ENCODE results near the gene KCNJ14.
"Not testable (repeated sequence)": the region's sequence is repeated elsewhere in the genome, so short reads cannot be mapped to it uniquely, and the experiment has no call there.

KCNJ14 gene

DNA sequence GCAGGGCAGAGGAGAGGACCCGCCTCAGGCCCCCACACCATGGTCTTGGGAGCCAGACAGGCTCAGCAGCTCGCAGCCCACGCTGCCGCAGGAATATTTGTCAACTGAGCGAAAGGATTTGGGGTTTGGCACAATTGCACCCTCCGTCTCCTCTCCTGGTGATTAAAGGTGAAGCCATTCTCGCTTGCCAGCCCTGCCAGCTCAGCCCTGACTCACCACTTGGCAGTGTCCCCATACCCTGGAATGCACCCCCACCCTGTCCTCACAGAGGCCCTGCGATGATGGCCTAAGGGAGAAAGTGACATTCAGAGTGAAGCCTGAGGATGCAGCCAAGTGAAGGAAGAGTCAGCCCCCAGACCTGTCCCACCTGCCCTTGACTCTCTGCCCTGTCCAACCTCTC, 32.6 kb downstream of the KCNJ14 start:
- Histone ChIP-seq H3K9me3 (ENCODE audit: control insufficient read depth, low read length) (no peaks in the 10 kb centered on the region), H3K27ac (ENCODE audit: low read length, poor library complexity, severe bottlenecking) (no peak overlapping the region), H4K8ac (ENCODE audit: low read length) (peak overlapping the region; percentile 23), H2BK15ac (ENCODE audit: low read depth, poor library complexity, severe bottlenecking) (no peak overlapping the region), H3K27me3 (ENCODE audit: control insufficient read depth in 1 of 2, insufficient read depth in 1 of 2, low read length in 2 of 2) (peaks cover 22 to 26% of the 10 kb centered on the region in 2 experiments), H4K91ac (ENCODE audit: low read length) (no peak overlapping the region), H2BK120ac (ENCODE audit: low read depth, low read length) (no peak overlapping the region), H2BK12ac (ENCODE audit: low read length in 2 of 2) (no peak overlapping the region), H3K79me1 (replicated peaks; ENCODE audit: low read length, poor library complexity, severe bottlenecking) (no peaks in the 10 kb centered on the region), H2BK5ac (ENCODE audit: low read depth, low read length, poor library complexity, severe bottlenecking) (no peak overlapping the region), H3K4ac (ENCODE audit: low read depth in 1 of 2, low read length in 2 of 2) (no peak overlapping the region), H3K4me2 (ENCODE audit: low read length, poor library complexity, severe bottlenecking) (peak overlapping the region; percentile 40), H3K14ac (ENCODE audit: low read length in 2 of 2) (peak overlapping the region in 1 of 2 experiments; percentile 63), H3K9ac (ENCODE audit: low read length) (no peak overlapping the region), H2AFZ (ENCODE audit: low read depth, low read length) (no peak overlapping the region), H3K18ac (ENCODE audit: low read depth in 1 of 2, low read length in 2 of 2) (peak overlapping the region in 1 of 2 experiments; percentile 63), H3K4me3 (ENCODE audit: insufficient read depth in 1 of 2, low read depth in 1 of 2, low read length in 2 of 2) (no peak overlapping the region), H3K4me1 (ENCODE audit: control insufficient read depth, insufficient read depth, low read depth, low read length) (peaks cover 33% of the 10 kb centered on the region), H3K23ac (ENCODE audit: low read length in 2 of 2) (no peak overlapping the region), H2AK5ac (ENCODE audit: low read length, severe bottlenecking) (peak overlapping the region; percentile 15), H3K36me3 (ENCODE audit: control insufficient read depth in 1 of 2, insufficient read depth in 2 of 2, low read depth in 1 of 2, low read length in 2 of 2) (no peaks in the 10 kb centered on the region)
- peak; percentile 46 for DNase-seq
- WGBS = 58% methylated on average over 8 of the region's 8 CpGs

DNA sequence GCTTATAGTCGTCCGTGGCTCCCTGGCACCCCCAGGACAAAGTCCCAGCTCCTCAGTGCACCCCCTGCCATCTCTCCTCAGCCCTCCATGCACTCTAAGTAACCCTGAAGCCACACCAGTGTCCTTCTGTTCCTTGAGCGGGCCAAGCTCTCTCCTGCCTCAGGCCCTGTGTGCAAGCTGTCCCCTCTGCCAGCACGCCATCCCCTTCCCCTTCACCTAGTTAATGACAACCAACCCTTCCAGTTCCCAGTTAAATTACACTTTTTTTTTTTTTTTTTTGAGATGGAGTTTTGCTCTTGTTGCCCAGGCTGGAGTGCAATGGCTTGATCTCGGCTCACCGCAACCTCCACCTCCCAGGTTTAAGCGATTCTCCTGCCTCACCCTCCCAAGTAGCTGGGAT, 33.1 kb downstream of the KCNJ14 start:
- H3K79me1 ChIP-seq (replicated peaks; ENCODE audit: low read length, poor library complexity, severe bottlenecking); DNase-seq; H2BK5ac ChIP-seq (ENCODE audit: low read depth, low read length, poor library complexity, severe bottlenecking); H3K9me3 ChIP-seq (ENCODE audit: control insufficient read depth, low read length); H2AFZ ChIP-seq (ENCODE audit: low read depth, low read length); H3K4ac ChIP-seq (ENCODE audit: low read depth in 1 of 2, low read length in 2 of 2); H4K91ac ChIP-seq (ENCODE audit: low read length); H3K9ac ChIP-seq (ENCODE audit: low read length); H4K8ac ChIP-seq (ENCODE audit: low read length); H3K23ac ChIP-seq (ENCODE audit: low read length in 2 of 2); H2BK12ac ChIP-seq (ENCODE audit: low read length in 2 of 2); H2BK120ac ChIP-seq (ENCODE audit: low read depth, low read length); H3K4me3 ChIP-seq (ENCODE audit: insufficient read depth in 1 of 2, low read depth in 1 of 2, low read length in 2 of 2); H2BK15ac ChIP-seq (ENCODE audit: low read depth, poor library complexity, severe bottlenecking); H3K27ac ChIP-seq (ENCODE audit: low read length, poor library complexity, severe bottlenecking); H3K36me3 ChIP-seq (ENCODE audit: control insufficient read depth in 1 of 2, insufficient read depth in 2 of 2, low read depth in 1 of 2, low read length in 2 of 2): not testable (repeated sequence)
- Histone ChIP-seq H3K4me1 (ENCODE audit: control insufficient read depth, insufficient read depth, low read depth, low read length) (peaks cover 34% of the 10 kb centered on the region), H3K27me3 (ENCODE audit: control insufficient read depth in 1 of 2, insufficient read depth in 1 of 2, low read length in 2 of 2) (peaks cover 22 to 26% of the 10 kb centered on the region in 2 experiments), H3K18ac (ENCODE audit: low read depth in 1 of 2, low read length in 2 of 2) (peak overlapping the region in 1 of 2 experiments; percentile 63), H3K4me2 (ENCODE audit: low read length, poor library complexity, severe bottlenecking) (peak overlapping the region; percentile 40), H2AK5ac (ENCODE audit: low read length, severe bottlenecking) (peak overlapping the region; percentile 15), H3K14ac (ENCODE audit: low read length in 2 of 2) (peak overlapping the region in 1 of 2 experiments; percentile 63)
- WGBS = 94% methylated on average over 6 of the region's 7 CpGs

DNA sequence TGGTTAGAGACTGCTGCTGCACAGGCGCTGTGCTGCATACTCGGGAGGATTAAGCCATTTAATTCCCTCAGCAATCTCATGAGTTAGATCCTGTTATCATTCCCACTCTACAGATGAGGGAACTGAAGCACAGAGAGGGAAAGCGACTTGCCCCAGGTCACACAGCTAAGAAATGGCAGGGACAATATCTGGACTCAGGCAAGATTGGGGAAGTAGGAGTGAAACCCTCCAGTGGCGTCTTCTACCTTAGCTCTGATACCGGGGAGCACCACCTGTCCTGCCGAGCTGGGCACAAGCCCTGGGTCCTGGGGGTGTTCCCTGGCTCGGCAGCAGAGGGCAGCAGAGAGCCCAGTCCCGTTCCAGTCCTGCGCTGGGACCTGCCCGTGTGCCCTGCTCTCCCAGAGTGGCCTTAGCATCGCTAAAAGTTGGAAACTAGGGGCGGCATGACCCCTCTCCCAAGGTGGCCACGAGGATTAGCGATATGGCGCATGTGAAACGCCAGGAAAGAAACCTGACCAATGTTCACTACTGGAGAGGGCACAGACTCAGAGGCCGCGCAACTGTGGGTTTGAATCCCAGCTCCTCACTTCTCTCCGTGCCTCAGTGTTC, 34.3 kb downstream of the KCNJ14 start:
- Histone ChIP-seq H2BK120ac (ENCODE audit: low read depth, low read length) (no peak overlapping the region), H2BK12ac (ENCODE audit: low read length in 2 of 2) (no peak overlapping the region), H2BK15ac (ENCODE audit: low read depth, poor library complexity, severe bottlenecking) (no peak overlapping the region), H3K27me3 (ENCODE audit: control insufficient read depth in 1 of 2, insufficient read depth in 1 of 2, low read length in 2 of 2) (peaks cover 27 to 34% of the 10 kb centered on the region in 2 experiments), H2BK5ac (ENCODE audit: low read depth, low read length, poor library complexity, severe bottlenecking) (no peak overlapping the region), H3K27ac (ENCODE audit: low read length, poor library complexity, severe bottlenecking) (no peak overlapping the region), H4K8ac (ENCODE audit: low read length) (no peak overlapping the region), H3K4me3 (ENCODE audit: insufficient read depth in 1 of 2, low read depth in 1 of 2, low read length in 2 of 2) (no peak overlapping the region), H3K79me1 (replicated peaks; ENCODE audit: low read length, poor library complexity, severe bottlenecking) (no peaks in the 10 kb centered on the region), H3K4me2 (ENCODE audit: low read length, poor library complexity, severe bottlenecking) (no peak overlapping the region), H4K91ac (ENCODE audit: low read length) (no peak overlapping the region), H3K9me3 (ENCODE audit: control insufficient read depth, low read length) (no peaks in the 10 kb centered on the region), H3K4ac (ENCODE audit: low read depth in 1 of 2, low read length in 2 of 2) (no peak overlapping the region), H3K9ac (ENCODE audit: low read length) (no peak overlapping the region), H3K36me3 (ENCODE audit: control insufficient read depth in 1 of 2, insufficient read depth in 2 of 2, low read depth in 1 of 2, low read length in 2 of 2) (no peaks in the 10 kb centered on the region), H2AFZ (ENCODE audit: low read depth, low read length) (no peak overlapping the region), H3K18ac (ENCODE audit: low read depth in 1 of 2, low read length in 2 of 2) (no peak overlapping the region), H3K14ac (ENCODE audit: low read length in 2 of 2) (no peak overlapping the region), H2AK5ac (ENCODE audit: low read length, severe bottlenecking) (no peak overlapping the region), H3K23ac (ENCODE audit: low read length in 2 of 2) (no peak overlapping the region), H3K4me1 (ENCODE audit: control insufficient read depth, insufficient read depth, low read depth, low read length) (peaks cover 35% of the 10 kb centered on the region)
- WGBS = 22% methylated on average over 19 of the region's 19 CpGs
- peak; percentile 65 for DNase-seq

DNA sequence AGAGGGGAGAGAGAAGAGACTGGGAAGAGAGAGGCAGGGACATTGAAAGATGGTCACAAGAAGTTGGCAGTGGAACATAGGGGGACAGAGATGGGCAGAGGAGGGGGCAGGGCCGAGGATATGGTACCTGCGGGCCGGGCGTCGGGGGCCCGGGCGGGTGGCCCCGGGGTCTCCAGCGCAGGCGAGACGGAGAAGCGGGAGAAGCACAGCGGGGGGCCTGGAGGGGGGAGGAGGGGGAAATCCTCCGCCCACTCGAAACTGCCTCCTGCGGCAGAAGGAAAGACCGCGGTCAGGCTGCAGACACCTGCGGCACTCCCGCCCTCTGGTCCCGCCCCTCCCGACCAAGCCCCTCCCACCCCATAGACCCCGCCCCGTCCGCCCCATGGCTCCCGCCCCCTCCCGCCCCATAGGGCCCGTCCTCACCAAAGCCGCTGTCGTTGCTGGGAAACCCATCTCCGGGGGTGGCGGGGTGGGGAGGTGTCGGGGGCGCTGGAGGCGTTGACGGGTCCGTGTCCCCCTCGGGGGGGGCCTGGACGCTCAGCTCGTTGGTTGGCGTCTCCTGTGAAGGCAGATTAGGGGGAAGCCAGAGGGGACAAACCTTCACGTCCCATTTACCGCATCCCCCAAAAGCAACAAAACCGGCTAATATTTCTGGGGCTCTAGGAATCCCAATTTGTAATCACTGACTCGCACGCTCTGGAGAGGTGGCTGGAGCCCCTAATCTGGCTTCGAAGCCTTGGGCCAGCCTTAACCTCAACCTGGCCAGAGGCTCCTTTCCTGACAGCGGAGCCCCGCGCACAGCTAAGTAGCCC, 35.8 kb downstream of the KCNJ14 start:
- Histone ChIP-seq H3K9ac (ENCODE audit: low read length) (no peak overlapping the region), H2BK15ac (ENCODE audit: low read depth, poor library complexity, severe bottlenecking) (peak overlapping the region; percentile 77), H3K14ac (ENCODE audit: low read length in 2 of 2) (no peak overlapping the region), H3K4me3 (ENCODE audit: insufficient read depth in 1 of 2, low read depth in 1 of 2, low read length in 2 of 2) (no peak overlapping the region), H2BK12ac (ENCODE audit: low read length in 2 of 2) (no peak overlapping the region), H2AK5ac (ENCODE audit: low read length, severe bottlenecking) (no peak overlapping the region), H2BK120ac (ENCODE audit: low read depth, low read length) (no peak overlapping the region), H3K4me1 (ENCODE audit: control insufficient read depth, insufficient read depth, low read depth, low read length) (peaks cover 35% of the 10 kb centered on the region), H2AFZ (ENCODE audit: low read depth, low read length) (no peak overlapping the region), H3K27me3 (ENCODE audit: control insufficient read depth in 1 of 2, insufficient read depth in 1 of 2, low read length in 2 of 2) (peaks cover 27 to 35% of the 10 kb centered on the region in 2 experiments), H3K79me1 (replicated peaks; ENCODE audit: low read length, poor library complexity, severe bottlenecking) (no peaks in the 10 kb centered on the region), H2BK5ac (ENCODE audit: low read depth, low read length, poor library complexity, severe bottlenecking) (no peak overlapping the region), H3K18ac (ENCODE audit: low read depth in 1 of 2, low read length in 2 of 2) (no peak overlapping the region), H3K27ac (ENCODE audit: low read length, poor library complexity, severe bottlenecking) (no peak overlapping the region), H4K8ac (ENCODE audit: low read length) (peak overlapping the region; percentile 43), H3K9me3 (ENCODE audit: control insufficient read depth, low read length) (no peaks in the 10 kb centered on the region), H3K36me3 (ENCODE audit: control insufficient read depth in 1 of 2, insufficient read depth in 2 of 2, low read depth in 1 of 2, low read length in 2 of 2) (no peaks in the 10 kb centered on the region), H3K23ac (ENCODE audit: low read length in 2 of 2) (no peak overlapping the region), H3K4ac (ENCODE audit: low read depth in 1 of 2, low read length in 2 of 2) (no peak overlapping the region), H4K91ac (ENCODE audit: low read length) (no peak overlapping the region), H3K4me2 (ENCODE audit: low read length, poor library complexity, severe bottlenecking) (peak overlapping the region; percentile 25)
- 15% methylated on average over 22 of the region's 50 CpGs for WGBS
- DNase-seq = peak; percentile 33
